HK-2 (cell line): Measurements from ENCODE around the gene PCBP4.

Experiments used
- DNase-seq: peaks from one replicate; pipeline ENCODE4 v3.0.0-alpha.2; 2018; ENCODE audit not compliant: unreplicated experiment

Gene PCBP4

DNA sequence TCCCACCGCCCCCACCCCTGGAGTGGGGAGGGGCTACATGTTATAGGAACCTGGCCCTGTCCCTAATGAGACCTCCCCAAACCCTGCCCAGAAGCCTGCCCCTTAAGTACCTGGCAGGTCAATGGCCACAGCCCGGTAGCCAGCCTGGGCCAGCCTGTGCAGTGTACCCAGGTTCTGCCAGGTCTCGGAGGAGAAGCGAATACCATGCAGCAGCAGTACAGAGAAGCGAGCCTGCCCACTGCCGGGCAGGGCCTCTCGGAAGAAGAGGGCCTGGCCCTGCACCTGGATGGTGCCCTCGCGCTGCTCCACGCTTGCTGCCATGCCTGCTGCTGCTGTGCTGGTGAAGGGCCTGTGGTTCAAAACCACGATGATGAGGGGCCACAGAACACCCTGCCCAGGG is 4.1 kb upstream of the PCBP4 start:
- no peak for DNase-seq

DNA sequence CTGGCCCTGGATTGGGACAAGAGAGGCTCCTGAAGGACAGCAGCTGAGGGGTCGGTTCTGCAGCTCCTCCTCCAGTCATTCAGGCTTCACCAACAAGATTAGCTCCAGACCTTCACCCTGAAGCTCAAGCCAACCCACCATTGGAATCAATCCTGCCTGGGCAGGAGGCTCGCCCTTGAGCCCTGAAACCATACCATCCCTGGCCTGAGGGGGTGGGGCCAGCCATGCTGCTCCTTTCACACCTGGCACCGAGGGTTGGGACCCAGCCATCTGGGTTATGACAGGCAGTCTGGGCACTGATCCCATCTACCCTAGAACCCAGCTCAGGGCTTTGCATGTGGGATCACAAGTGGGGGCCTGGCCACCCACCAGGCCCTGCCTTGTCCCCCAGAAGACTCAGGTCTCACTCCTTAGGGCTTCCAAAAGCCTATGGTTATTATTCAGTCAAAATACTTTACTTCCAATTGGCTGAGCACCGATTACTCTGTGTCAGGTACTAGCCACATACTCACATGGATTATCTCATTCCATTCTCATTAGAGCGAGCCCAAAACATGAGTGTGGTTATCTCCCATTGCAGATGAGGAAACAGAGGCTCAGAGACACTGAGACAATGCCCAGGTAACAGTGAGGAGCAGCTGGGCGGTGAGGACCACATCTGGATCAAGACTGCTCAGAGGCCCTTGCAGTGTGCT is 3.5 kb upstream of the PCBP4 start:
- DNase-seq, result no peak

DNA sequence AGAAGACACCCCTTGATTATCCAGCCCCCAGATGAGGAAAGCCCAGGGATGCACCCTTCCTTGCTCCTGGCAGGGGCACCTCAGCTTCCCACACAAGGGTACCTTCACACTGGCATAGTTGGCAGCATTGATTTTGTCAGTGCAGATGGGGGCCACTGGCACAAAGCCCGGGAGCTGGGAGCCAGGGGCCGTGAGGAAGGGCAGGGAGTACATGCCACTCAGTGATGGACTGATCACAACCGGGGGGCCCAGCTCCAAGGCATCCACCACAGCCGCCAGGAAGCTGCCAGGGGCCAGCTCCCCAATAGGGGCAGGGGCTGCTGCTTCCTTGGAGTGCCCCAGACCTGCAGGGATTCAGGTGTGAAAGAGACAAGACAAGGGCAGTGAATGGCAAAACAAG is 2.6 kb upstream of the PCBP4 start:
- no peak for DNase-seq

DNA sequence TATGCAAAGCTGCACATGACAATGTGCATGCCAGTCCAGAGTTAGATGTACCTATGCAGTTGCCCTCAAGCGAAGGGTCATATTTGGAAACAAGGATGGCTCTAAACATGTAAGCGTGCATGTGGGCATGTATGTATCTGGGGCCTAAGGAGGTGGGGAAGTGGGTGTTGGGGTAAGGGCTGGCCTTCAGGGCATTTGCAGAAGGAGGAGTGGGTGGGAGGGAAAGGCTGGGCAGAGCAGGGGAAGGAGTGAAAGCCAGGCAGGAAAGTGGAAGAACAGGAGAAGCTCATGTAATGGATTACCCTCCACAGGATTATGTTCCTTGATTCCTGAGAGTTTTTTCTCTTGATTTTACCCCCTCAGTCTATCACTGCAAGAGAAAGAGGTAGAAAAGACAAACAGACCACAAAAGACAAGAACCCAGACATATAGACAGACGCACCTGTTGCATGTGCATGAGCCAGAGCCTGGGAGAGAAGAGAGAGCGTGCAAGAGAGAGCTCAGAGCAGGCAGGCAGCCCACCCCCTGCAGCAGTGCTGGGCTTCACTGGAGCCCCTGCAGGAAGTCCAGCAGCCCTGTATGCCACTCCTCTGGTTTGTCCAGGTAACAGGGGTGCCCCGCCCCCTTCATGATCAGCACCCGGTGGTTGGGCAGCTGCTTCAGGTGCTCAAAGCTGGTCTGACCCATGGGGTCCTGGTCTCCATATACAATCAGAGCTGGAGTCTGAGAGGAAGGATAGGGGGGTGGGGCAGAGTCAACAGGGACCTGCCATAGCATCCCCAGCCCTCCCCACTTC is 1.8 kb upstream of the PCBP4 start:
- DNase-seq, result no peak

DNA sequence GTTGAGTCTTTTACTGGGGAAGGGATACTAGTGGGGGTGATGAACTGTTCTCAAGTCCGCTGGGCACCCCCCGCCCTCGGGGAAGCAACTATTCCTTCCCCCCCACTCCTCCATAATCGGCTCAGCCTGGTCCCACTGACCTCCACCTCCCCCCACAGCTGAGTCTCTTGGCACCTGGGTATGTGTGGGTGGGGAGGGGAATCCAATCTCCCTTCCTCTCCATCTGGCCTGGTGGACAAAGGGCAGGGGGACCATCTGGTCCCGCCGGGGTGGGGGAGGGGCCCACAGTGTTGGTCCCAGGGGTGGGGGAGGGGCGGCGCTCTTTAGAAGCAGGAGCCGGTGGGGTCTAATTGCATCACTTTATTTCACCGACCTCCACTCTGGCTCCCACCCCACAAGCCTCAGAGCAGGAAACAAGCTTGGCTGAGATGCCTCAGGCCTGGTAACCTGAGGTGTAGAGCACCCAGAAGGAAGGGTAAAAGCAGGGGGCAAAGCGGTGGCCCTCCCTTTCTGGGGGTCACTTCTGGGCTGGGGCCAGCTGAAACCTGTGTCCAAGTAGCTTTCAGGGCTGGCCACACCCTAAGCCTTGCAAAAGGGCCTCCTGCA is 1.0 kb upstream of the PCBP4 start:
- no peak for DNase-seq

DNA sequence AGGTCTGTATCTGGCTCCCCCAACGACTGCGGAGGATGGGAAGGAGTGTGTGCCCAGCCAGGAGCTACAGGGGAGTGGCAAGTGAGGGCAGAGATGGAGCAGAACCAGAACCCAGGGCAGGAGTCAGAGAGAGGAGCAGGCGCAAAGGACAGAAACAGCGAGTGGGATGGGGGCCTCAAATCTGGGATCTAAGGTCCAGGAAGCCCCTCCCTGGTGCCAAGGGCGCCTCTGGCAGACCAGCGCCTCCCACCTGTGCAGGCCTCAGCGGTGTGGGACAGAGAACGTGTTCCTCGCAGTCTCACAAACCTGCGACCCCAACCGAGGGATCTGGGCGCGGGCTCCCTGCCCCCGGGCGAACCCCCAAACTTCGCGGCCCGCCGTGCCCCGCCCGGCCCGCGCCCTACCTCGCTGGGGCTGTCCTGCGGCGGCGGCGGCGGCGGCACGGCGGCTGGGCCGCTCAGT is 301 bp downstream of the PCBP4 start:
- DNase-seq, result no peak

DNA sequence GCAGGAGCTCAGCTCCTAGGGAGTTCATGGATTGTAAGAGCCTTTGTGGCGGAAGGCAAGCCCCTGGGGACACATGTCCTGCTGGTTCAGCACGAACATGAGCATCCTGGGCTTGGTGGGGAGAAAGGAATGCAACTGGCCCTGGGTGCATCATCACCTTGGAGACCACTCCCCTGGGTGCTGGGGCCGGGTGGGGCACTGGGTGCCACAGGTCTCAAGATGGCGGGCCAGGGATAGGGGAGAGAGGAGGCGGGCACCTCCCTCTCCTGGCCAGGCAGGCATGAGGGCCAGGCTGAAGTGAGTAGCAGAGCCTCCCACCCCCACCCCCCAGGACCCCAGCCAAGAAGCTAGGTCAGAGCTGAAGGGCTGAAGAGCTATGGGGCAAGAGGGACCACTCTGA is 768 bp downstream of the PCBP4 start:
- no peak for DNase-seq

DNA sequence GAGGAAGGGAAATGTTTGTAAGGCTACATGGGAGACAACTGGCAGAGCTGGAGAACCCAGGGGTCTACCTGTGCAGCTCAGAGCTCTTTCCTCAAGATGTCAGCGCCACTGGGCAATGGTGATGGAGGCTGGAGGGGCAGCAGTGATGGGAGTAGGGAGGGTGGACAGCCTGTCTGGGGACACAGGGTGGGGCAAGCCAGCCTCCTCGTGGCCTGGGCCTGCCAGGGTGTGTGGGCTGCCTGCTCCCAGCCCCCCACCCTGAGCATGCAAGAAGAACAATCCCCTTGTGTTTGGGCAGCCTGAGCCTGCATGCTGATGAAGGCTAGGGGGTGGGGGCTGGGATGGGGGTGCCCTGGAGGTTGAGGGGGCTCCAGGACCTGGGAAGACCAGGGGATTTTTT is 1.2 kb downstream of the PCBP4 start:
- DNase-seq, result no peak

DNA sequence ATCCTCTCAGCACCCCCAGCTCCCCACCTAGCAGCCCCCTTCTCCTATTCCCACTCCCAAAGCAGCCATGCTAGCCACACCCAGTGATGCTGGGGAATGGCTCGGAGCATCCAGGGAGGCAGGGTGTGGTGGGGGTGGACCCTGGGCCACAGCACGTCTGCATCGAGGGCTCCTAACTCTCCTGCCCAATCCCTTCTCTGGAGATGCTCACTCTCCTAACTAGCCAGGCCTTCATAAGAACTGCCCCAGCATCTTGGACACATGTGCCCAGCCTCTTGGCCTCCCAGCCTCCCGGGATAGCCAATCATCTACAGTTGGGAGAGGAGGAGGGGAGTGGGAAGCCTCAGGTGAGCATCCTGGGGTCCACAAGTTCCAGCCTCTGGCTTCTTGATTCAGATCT is 2.7 kb downstream of the PCBP4 start:
- DNase-seq, result no peak

DNA sequence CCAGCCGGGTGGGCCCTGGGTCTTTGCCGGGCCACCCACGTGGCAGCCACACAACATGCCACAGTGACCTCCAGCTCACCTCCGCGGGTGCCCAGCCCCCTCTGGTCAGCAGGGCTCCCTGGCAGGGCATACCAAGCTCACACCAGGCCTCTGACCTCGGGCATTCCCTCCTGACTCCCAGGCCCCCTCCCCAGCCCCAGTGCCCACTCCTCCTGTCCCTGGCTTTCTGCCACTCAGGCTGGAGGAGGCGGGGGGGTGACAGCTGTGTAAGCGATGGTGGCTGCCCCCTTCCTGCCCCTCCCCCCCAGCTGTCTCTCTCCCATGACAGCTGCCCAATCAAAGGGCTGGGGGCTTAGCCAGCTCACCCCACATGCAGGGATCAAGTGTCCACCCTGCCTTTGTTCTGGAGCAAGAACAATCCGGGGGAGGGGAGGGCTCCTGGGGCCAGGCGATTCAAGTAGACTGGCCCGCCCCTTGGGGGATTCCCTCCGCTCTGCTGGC is 3.3 kb downstream of the PCBP4 start:
- no peak for DNase-seq

DNA sequence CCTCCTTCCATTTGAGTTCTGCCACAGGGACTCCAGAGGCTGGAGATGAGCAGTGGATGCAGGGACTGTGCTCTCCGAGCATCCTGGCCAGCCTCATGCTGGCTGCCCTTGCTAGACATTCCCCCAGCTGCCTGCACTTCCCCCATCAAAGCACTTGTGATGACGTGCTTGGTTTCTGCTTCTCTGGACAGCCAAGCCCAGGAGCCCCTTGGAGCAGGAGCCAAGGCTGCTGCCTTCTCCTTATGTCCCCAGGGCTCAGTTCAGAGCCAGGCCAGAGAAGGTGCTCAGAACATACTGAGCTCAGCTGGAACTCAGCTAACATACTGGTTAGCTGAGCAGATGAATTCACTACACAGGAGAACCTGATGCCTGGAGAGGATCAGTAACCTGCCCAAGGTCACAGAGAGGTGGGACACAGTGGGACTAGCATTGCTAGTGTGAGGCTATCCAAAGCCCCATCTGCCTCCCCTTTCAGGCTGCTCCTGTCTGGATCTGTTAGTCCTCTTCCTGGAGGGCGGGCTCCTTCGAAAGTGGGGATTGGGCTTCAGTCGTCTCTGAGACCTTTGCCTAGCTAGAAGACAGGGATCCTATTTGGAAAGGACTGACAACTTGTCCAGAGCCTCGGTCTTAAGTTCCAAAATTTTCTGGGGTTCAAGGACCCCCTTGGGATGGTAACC is 4.3 kb downstream of the PCBP4 start:
- DNase-seq, result no peak

DNA sequence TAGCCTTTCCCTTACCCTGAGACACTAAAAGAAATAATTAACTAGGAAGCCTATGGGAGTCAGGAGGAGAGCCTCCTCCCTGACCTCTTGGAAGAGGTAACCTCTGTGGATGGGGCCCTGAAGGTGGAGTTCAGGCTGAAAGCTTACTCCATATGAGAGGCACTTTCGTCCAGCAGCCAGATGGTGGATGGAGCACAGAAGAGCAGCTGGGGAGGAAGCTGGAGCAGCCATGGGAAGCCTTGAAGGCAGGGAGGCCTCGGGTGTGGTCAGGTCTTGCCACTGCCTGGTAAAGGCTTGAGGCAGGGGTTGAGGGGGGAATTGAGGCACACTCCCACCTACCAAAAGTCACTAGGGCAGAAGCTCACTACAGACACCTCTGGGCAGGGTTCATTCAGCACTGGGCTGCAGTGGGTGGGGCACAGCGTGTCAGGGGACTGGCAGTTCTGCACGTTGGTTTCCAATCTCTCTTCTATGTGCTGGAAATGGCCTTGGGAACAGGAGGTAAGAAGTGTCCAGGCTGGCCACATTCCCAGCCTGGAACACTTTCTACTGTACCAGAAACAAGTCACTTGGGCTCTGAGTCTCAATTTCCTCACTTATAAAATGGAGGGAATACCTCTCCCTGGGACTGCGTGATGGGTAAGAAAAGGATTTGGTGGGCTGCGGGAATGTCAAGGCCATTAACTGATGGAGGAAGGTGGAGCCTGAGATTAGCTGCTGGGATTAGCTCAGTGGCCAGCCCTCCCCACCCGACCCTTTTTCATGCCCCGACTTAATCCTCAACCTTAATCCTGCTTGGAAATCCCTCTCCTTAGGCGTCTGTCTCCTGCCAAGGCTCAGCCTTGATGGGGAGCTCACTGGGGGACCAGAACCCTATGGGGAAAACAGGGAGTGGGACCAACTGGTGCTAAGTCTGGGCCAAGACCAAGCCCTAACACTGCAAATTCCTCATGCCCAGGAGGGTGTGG is 5.4 kb downstream of the PCBP4 start:
- DNase-seq, result no peak

DNA sequence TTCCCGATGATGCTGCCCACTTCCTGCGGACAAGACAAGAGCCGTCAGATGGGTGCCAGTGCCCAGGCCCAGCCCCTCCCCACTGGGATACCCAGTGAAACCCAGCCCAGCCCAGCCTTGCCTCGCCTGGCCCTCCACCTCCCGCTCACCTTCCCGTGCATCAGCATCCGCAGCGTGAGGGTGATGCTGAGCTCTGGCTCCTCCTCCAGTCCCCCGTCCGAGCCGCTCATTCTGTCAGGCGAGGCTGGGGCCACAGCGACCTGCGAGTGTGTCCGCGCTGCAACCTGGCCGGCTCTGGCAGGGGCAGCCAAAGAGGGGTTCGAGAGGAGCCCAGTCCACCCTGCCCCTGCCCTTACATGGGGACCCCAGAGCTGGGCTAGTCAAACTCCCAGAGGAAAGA is 6.2 kb downstream of the PCBP4 start:
- no peak for DNase-seq

DNA sequence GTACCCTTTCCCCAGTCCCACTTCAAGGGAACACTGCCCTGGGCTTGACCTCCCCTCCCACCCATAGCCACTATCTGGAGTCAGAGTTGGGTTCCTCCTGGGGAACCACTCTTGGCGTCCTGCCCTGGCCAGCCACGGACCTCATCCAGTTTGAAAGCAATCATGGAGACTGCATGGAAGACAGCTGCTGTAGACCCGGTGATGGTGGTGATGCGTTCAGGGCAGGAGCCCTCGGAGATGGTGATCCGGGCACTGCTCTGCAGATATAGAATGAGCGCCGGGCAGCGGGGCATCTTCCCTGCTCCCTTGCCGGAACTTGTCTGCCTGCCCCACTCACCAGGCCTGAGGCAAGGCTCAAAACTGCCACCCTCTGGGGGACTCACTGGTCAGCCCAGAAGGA is 6.9 kb downstream of the PCBP4 start:
- DNase-seq, result no peak

DNA sequence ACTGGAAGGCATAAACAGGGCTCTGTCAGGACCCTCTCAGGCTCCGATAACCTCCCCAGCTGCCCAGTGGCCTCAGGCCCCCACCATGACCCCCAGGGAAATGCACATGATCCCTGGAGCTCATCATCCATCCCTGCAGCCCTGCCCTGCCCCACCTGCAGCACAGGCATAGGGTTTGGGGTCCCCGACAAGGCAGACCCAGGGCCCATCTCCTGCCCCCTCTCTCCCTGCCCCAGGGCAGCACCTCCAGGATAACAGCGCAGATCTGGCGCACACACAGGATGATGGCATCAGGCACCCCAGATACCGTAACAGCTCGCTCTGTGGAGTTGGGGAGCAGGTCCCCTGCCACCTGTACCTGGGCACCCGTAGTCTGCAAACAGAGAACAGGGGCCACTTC is 7.6 kb downstream of the PCBP4 start:
- no peak for DNase-seq

DNA sequence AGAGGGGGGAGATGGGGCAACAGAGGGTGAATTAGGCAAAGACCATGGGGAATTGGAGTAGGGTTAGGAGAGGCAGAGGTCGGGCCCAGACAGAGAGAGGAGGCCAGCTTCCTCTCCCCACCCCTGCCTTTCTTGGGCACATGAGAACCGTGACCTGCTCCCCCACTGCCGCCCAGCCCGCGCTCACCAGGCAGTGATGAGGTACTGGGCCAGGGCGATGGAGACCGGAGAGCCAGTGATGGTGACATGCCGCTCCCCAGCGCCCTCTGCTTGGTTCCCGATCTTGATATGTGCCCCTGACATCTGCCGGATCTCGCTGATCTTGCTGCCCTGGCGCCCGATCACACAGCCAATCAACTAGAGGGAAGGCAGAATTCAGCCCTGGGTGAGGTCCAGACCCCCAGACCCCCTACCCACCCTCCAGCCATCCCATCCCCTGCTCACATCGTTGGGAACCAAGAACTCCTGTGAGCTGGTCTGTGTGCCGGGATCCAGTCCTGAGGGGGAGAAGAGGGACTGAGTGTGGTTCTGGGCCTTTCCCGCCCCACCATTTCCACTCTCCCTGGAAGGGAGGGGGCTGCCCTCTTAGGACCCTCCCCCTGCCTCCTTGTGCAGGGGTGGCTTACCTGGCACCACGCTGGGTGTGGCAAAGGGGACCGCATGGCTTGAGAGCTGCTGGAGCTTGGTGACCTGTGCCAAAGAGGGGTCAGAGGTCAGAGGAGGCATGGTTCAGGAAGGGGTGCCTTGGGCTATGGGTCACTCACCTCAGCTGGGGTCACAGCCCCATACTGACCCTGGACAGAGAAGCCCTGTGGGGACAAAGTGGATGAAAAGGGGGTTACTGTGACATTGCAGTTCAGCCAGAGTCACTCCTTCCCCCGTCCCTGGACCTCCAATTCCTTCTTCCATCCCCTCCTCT is 8.4 kb downstream of the PCBP4 start:
- no peak for DNase-seq

DNA sequence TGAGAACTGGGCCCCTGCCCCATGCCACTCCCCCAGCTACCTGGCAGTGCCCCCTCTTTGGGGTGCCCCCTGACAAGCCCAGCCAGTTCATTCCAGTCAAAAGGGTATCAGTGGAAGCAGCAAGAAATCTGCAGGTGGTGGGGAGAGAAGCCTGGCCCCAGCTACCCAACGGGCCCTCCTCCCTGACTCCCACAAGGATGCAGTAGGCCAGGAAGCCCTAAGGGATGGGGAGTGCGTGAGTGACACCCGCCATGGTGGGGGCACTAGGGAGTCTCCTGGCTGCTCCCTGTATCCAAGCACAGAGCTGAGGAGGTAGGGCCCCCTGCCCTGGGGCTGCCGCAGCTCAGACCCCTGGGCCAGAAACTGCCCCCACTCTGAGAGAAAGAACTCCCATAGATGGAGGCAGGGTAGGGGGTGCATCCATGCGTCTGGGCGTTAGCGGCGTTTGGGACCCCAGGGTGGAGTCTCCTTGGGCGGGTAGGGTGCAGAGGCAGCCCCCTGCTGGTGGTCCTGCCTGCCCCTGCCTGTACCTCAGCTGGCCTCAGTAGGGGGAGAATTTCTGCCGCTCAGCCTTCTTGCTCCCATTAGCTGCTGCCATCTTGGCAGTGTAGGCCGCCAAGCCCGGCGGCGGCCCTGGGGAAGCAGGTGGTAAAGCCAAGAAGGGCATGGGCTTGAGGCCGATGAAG is 9.6 kb downstream of the PCBP4 start:
- DNase-seq, result no peak

DNA sequence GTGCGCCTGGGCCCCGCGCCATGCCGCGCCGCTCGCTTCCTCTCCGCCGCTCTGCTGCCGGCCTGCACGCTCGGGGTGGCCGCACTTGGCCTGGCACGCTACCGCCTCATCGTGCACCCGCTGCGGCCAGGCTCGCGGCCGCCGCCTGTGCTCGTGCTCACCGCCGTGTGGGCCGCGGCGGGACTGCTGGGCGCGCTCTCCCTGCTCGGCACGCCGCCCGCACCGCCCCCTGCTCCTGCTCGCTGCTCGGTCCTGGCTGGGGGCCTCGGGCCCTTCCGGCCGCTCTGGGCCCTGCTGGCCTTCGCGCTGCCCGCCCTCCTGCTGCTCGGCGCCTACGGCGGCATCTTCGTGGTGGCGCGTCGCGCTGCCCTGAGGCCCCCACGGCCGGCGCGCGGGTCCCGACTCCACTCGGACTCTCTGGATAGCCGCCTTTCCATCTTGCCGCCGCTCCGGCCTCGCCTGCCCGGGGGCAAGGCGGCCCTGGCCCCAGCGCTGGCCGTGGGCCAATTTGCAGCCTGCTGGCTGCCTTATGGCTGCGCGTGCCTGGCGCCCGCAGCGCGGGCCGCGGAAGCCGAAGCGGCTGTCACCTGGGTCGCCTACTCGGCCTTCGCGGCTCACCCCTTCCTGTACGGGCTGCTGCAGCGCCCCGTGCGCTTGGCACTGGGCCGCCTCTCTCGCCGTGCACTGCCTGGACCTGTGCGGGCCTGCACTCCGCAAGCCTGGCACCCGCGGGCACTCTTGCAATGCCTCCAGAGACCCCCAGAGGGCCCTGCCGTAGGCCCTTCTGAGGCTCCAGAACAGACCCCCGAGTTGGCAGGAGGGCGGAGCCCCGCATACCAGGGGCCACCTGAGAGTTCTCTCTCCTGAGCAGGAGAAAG is 11.1 kb downstream of the PCBP4 start:
- DNase-seq, result no peak
